Neural progenitor cell (in vitro differentiated cells): ENCODE measurements around the gene DTX3L. TPM values are rescaled to one million over a fixed set of nuclear protein-coding genes. Genes with fewer than 3 reads are reported as not detected.

Experiments used
- DNase-seq: peaks from one replicate; pipeline ENCODE4 v3.0.0-alpha.2; 2016; ENCODE audit warnings: low spot score
- H2AFZ ChIP-seq: fragments of 200-600 bp; sonication (generic); replicated peaks from 2 replicates; pipeline ENCODE4 v1.6.1; 2016; ENCODE audit warnings: antibody characterized with exemption
- H3F3A ChIP-seq: fragments of 200-600 bp; sonication (generic); 2 replicates; pipeline ENCODE4 v1.6.1; 2016; ENCODE audit warnings: antibody characterized with exemption, low read depth
- H3K27ac ChIP-seq: fragments of 200-600 bp; sonication (generic); 2 replicates; pipeline ENCODE4 v1.5.1; 2016; ENCODE audit warnings: mild to moderate bottlenecking
- H3K27me3 ChIP-seq: fragments of 200-600 bp; sonication (generic); 2 replicates; pipeline ENCODE4 v1.6.1; 2016; ENCODE audit warnings: mild to moderate bottlenecking, moderate library complexity
- H3K36me3 ChIP-seq: fragments of 200-600 bp; sonication (generic); 2 replicates; pipeline ENCODE4 v1.5.1; 2016
- H3K4me1 ChIP-seq: fragments of 200-600 bp; sonication (generic); 2 replicates; pipeline ENCODE4 v1.6.1; 2016; ENCODE audit warnings: mixed run types
- H3K4me2 ChIP-seq: fragments of 200-600 bp; sonication (generic); 2 replicates; pipeline ENCODE4 v1.6.1; 2016
- H3K4me3 ChIP-seq: fragments of 200-600 bp; sonication (generic); 2 replicates; pipeline ENCODE4 v1.5.1; 2016
- H3K79me2 ChIP-seq: fragments of 200-600 bp; sonication (generic); 2 replicates; pipeline ENCODE4 v1.6.1; 2016; ENCODE audit warnings: low read depth
- H3K9ac ChIP-seq: fragments of 200-600 bp; sonication (generic); 2 replicates; pipeline ENCODE4 v1.6.1; 2016
- H3K9me3 ChIP-seq: fragments of 200-600 bp; sonication (generic); 2 replicates; pipeline ENCODE4 v1.5.1; 2016; ENCODE audit warnings: low read depth
- H4K20me1 ChIP-seq: fragments of 200-600 bp; sonication (generic); 2 replicates; pipeline ENCODE4 v1.6.1; 2016; ENCODE audit warnings: low read depth
- H3K27ac Mint-ChIP-seq: 3 replicates; pipeline ENCODE4 v1.8.0; 2021; ENCODE audit warnings: mixed read lengths
- H3K27me3 Mint-ChIP-seq: 2 replicates; pipeline ENCODE4 v1.8.0; 2022; ENCODE audit warnings: low read depth, mild to moderate bottlenecking, inconsistent platforms, moderate library complexity, mixed read lengths; ENCODE audit not compliant: insufficient read depth
- H3K36me3 Mint-ChIP-seq: 3 replicates; pipeline ENCODE4 v1.8.0; 2021; ENCODE audit warnings: mixed read lengths
- H3K4me1 Mint-ChIP-seq: 3 replicates; pipeline ENCODE4 v1.8.0; 2021; ENCODE audit warnings: mixed read lengths
- H3K4me3 Mint-ChIP-seq: 3 replicates; pipeline ENCODE4 v1.8.0; 2021; ENCODE audit warnings: mild to moderate bottlenecking, moderate library complexity, mixed read lengths
- H3K9me3 Mint-ChIP-seq: 3 replicates; pipeline ENCODE4 v1.8.0; 2020; ENCODE audit warnings: mixed read lengths
- CTCF ChIP-seq: fragments of 200-600 bp; sonication (generic); IDR thresholded peaks from 2 replicates; pipeline ENCODE4 v1.5.1; 2017; ENCODE audit warnings: antibody characterized with exemption, mild to moderate bottlenecking
- EZH2 ChIP-seq: fragments of 200-600 bp; sonication (generic); IDR thresholded peaks from 2 replicates; pipeline ENCODE4 v1.6.1; 2017; ENCODE audit warnings: antibody characterized with exemption, mild to moderate bottlenecking, moderate library complexity
- EZH2phosphoT487 ChIP-seq: fragments of 200-600 bp; sonication (generic); IDR thresholded peaks from 2 replicates; pipeline ENCODE4 v1.6.1; 2017; ENCODE audit warnings: antibody characterized with exemption
- total RNA-seq: library from RNA; depleted of rRNA; stranded (reverse); fragments of >200 nt; gene quantifications from 2 replicates; pipeline ENCODE4 v1.2.3, GENCODE V29; 2015; ENCODE audit warnings: low replicate concordance

DTX3L gene
- total RNA-seq, 1 donor from 2014 or later: 3.2 TPM

GRCh38 chr3:122589297-122589696, 25.2 kb downstream of the DTX3L start:
- no peak overlapping the region for H3K4me3 Mint-ChIP-seq
- Histone ChIP-seq H3K79me2 (no peaks in the 10 kb centered on the region), H3K36me3 (no peaks in the 10 kb centered on the region), H3F3A (no peaks in the 10 kb centered on the region), H3K4me1 (no peaks in the 10 kb centered on the region), H4K20me1 (no peaks in the 10 kb centered on the region), H3K27ac (no peak overlapping the region), H3K27me3 (no peaks in the 10 kb centered on the region), H3K4me2 (no peak overlapping the region), H2AFZ (no peak overlapping the region), H3K4me3 (no peak overlapping the region), H3K9ac (no peak overlapping the region), H3K9me3 (no peaks in the 10 kb centered on the region)
- no peak overlapping the region for H3K27ac Mint-ChIP-seq
- H3K36me3 Mint-ChIP-seq: no peaks in the 10 kb centered on the region
- peaks cover 2% of the 10 kb centered on the region for H3K27me3 Mint-ChIP-seq
- H3K4me1 Mint-ChIP-seq: no peaks in the 10 kb centered on the region
- no peaks in the 10 kb centered on the region for H3K9me3 Mint-ChIP-seq
- no peak for DNase-seq
- no peak for TF ChIP-seq CTCF
- no peak for TF ChIP-seq EZH2phosphoT487
- no peak for TF ChIP-seq EZH2

GRCh38 chr3:122590610-122591009, 26.5 kb downstream of the DTX3L start:
- no peaks in the 10 kb centered on the region for H3K9me3 Mint-ChIP-seq
- DNase-seq: no peak

GRCh38 chr3:122594025-122594424, 29.9 kb downstream of the DTX3L start:
- H3K27ac Mint-ChIP-seq: no peak overlapping the region
- no peaks in the 10 kb centered on the region for H4K20me1 ChIP-seq
- no peaks in the 10 kb centered on the region for H3K27me3 ChIP-seq
- no peaks in the 10 kb centered on the region for H3K36me3 ChIP-seq
- no peaks in the 10 kb centered on the region for H3K9me3 Mint-ChIP-seq
- no peak overlapping the region for H3K4me3 ChIP-seq
- no peaks in the 10 kb centered on the region for H3F3A ChIP-seq
- no peak overlapping the region for H3K9ac ChIP-seq
- no peaks in the 10 kb centered on the region for H3K9me3 ChIP-seq
- peaks cover 2% of the 10 kb centered on the region for H3K27me3 Mint-ChIP-seq
- H3K36me3 Mint-ChIP-seq: no peaks in the 10 kb centered on the region
- H3K4me3 Mint-ChIP-seq: no peak overlapping the region
- no peak overlapping the region for H2AFZ ChIP-seq
- H3K4me2 ChIP-seq: no peak overlapping the region
- DNase-seq: no peak
- no peaks in the 10 kb centered on the region for H3K4me1 ChIP-seq
- H3K79me2 ChIP-seq: no peaks in the 10 kb centered on the region
- no peak for TF ChIP-seq EZH2
- TF ChIP-seq EZH2phosphoT487: no peak
- no peak for TF ChIP-seq CTCF
- H3K4me1 Mint-ChIP-seq: no peaks in the 10 kb centered on the region
- H3K27ac ChIP-seq: no peak overlapping the region

More at GRCh38 chr3:122590610-122591009, 26.5 kb downstream of the DTX3L start:
- H3K27me3 Mint-ChIP-seq: peaks cover 2% of the 10 kb centered on the region
- Histone ChIP-seq H3K9me3 (no peaks in the 10 kb centered on the region), H3K4me1 (no peaks in the 10 kb centered on the region), H3K36me3 (no peaks in the 10 kb centered on the region), H3K4me3 (no peak overlapping the region), H3K79me2 (no peaks in the 10 kb centered on the region), H2AFZ (no peak overlapping the region), H4K20me1 (no peaks in the 10 kb centered on the region), H3F3A (no peaks in the 10 kb centered on the region), H3K27ac (no peak overlapping the region), H3K9ac (no peak overlapping the region), H3K27me3 (no peaks in the 10 kb centered on the region), H3K4me2 (no peak overlapping the region)
- H3K27ac Mint-ChIP-seq: no peak overlapping the region
- no peaks in the 10 kb centered on the region for H3K4me1 Mint-ChIP-seq
- no peaks in the 10 kb centered on the region for H3K36me3 Mint-ChIP-seq
- no peak overlapping the region for H3K4me3 Mint-ChIP-seq
- TF ChIP-seq EZH2 (no peak), EZH2phosphoT487 (no peak), CTCF (no peak)
